HCT116 (cell line): ENCODE results near the gene NHSL1.

Experiments
- CTCF ChIP-seq, 3 experiments: fragments of 200-600 bp in 1 of 3; sonication (generic) in 1 of 3; IDR thresholded peaks in 2 of 3; conservative IDR thresholded peaks in 1 of 3; 2 replicates each; pipeline ENCODE4 v1.5.1; 2012 to 2017; ENCODE audit warnings: low read depth in 2 of 3, low read length in 2 of 3, antibody characterized with exemption in 1 of 3, borderline replicate concordance in 1 of 3, control low read depth in 1 of 3, mild to moderate bottlenecking in 1 of 3, mixed read lengths in 1 of 3, mixed run types in 1 of 3, moderate library complexity in 1 of 3; ENCODE audit not compliant: insufficient read depth in 1 of 3
- EZH2 ChIP-seq: fragments of 200-600 bp; sonication (generic); IDR thresholded peaks from 2 replicates; pipeline ENCODE4 v1.6.1; 2017; ENCODE audit warnings: antibody characterized with exemption, mixed run types
- MAX ChIP-seq: IDR thresholded peaks from 2 replicates; pipeline ENCODE4 v1.6.1; 2012
- POLR2A ChIP-seq: IDR thresholded peaks from 2 replicates; pipeline ENCODE4 v1.7.0; 2011; ENCODE audit warnings: borderline replicate concordance; ENCODE audit not compliant: insufficient read depth, insufficient read length; ENCODE audit errors: extremely low read depth
- POLR2AphosphoS5 ChIP-seq: IDR thresholded peaks from 2 replicates; pipeline ENCODE4 v1.6.1; 2011; ENCODE audit warnings: mild to moderate bottlenecking, low read depth, low read length, moderate library complexity
- YY1 ChIP-seq: IDR thresholded peaks from 2 replicates; pipeline ENCODE4 v1.6.1; 2011; ENCODE audit warnings: low read length, low read depth, moderate library complexity, mild to moderate bottlenecking; ENCODE audit not compliant: insufficient replicate concordance; ENCODE audit errors: extremely low read depth
- ZNF274 ChIP-seq: fragments of 200-500 bp; sonication (Bioruptor generic); IDR thresholded peaks from 2 replicates; pipeline ENCODE4 v1.6.1; 2014; ENCODE audit warnings: mild to moderate bottlenecking, low read depth, low read length, inconsistent platforms

GRCh38 chr6:138538390-138539031 is 39.2 kb upstream of the NHSL1 start:
- TF ChIP-seq CTCF (IDR thresholded peaks at IDR 0.05 in 2 of 3, conservative IDR thresholded peaks at IDR 0.05 in 1 of 3; ENCODE audit: borderline replicate concordance in 1 of 3, insufficient read depth in 1 of 3, low read depth in 2 of 3, low read length in 2 of 3) (no peak), YY1 (no peak), ZNF274 (no peak), POLR2A (no peak), EZH2 (no peak), POLR2AphosphoS5 (no peak), MAX (no peak)
